ENCODE data around the gene LLGL2.
"Not testable (repeated sequence)": the region's sequence is repeated elsewhere in the genome, so short reads cannot be mapped to it uniquely, and the experiment has no call there.

The LLGL2 gene

GRCh38 chr17:75507733-75508719, 17.5 kb upstream of the LLGL2 start:
- DNase-seq (ENCODE audit: low read depth, low spot score): no peak

GRCh38 chr17:75508931-75509361, 16.6 kb upstream of the LLGL2 start:
- no peak for DNase-seq (ENCODE audit: low read depth, low spot score)

- no peak for DNase-seq (ENCODE audit: low read depth, low spot score)
These were observed 15.8 kb upstream of the LLGL2 start for GRCh38 chr17:75509528-75510258.

GRCh38 chr17:75511270-75511609, 14.3 kb upstream of the LLGL2 start:
- DNase-seq (ENCODE audit: low read depth, low spot score): no peak

GRCh38 chr17:75511610-75512575, 13.6 kb upstream of the LLGL2 start:
- no peak for DNase-seq (ENCODE audit: low read depth, low spot score)

GRCh38 chr17:75512926-75513640, 12.4 kb upstream of the LLGL2 start:
- peak; percentile 44 for DNase-seq (ENCODE audit: low read depth, low spot score)

GRCh38 chr17:75513641-75514000, 11.9 kb upstream of the LLGL2 start:
- no peak for DNase-seq (ENCODE audit: low read depth, low spot score)

- DNase-seq (ENCODE audit: low read depth, low spot score): no peak
These were observed 11.1 kb upstream of the LLGL2 start for GRCh38 chr17:75514299-75514918.

- DNase-seq (ENCODE audit: low read depth, low spot score): peak; percentile 33
These were observed 10.5 kb upstream of the LLGL2 start for GRCh38 chr17:75514919-75515495.

GRCh38 chr17:75515496-75516254, 9.8 kb upstream of the LLGL2 start, which contains the start of gene CASKIN2:
Gene CASKIN2 (minus strand): TSS chr17:75515537. CDS start chr17:75513804, 1,733 bp downstream.
- DNase-seq (ENCODE audit: low read depth, low spot score): peak; percentile 95

- peak; percentile 83 for DNase-seq (ENCODE audit: low read depth, low spot score)
These were observed 9.3 kb upstream of the LLGL2 start, which contains the start of gene TSEN54 for GRCh38 chr17:75516255-75516618. Gene TSEN54 (plus strand): TSS chr17:75516528. CDS start chr17:75516561, 33 bp downstream.

GRCh38 chr17:75516619-75517296, 8.7 kb upstream of the LLGL2 start:
- DNase-seq (ENCODE audit: low read depth, low spot score): peak; percentile 35

GRCh38 chr17:75517297-75517865, 8.1 kb upstream of the LLGL2 start:
- no peak for DNase-seq (ENCODE audit: low read depth, low spot score)

- no peak for DNase-seq (ENCODE audit: low read depth, low spot score)
These were observed 7.3 kb upstream of the LLGL2 start for GRCh38 chr17:75518201-75518600.

- DNase-seq (ENCODE audit: low read depth, low spot score): no peak
These were observed 6.4 kb upstream of the LLGL2 start for GRCh38 chr17:75518983-75519537.

- not testable (repeated sequence) for DNase-seq (ENCODE audit: low read depth, low spot score)
These were observed 5.1 kb upstream of the LLGL2 start for GRCh38 chr17:75520413-75520812.

GRCh38 chr17:75521290-75521689, 4.2 kb upstream of the LLGL2 start:
- no peak for DNase-seq (ENCODE audit: low read depth, low spot score)

Measured in ELF-1 (cell line).